Heart right ventricle (tissue), 16 donors: ENCODE results near the gene ABLIM1. TPM values are rescaled to one million over a fixed set of nuclear protein-coding genes. Genes with fewer than 3 reads are reported as not detected.

Experiments used
- ATAC-seq, 8 donors: fragments of 200-7000 bp; cut with Tn5 transposase; one replicate each; pipeline ENCODE4 v1.9.1; 2020; ENCODE audit warnings: mild to moderate bottlenecking in 8 of 8, moderate library complexity in 8 of 8, moderate number of reproducible peaks in 1 of 8
- DNase-seq, 2 donors: peaks; one replicate each; pipeline ENCODE4 v3.0.0-alpha.2; 2020
- H3K27ac ChIP-seq, 10 donors: fragments of 200-600 bp; sonication (generic) in 2 of 10; one replicate each; pipeline versions ENCODE4 v1.5.0 to v1.8.0; 2020 to 2022; ENCODE audit warnings: mild to moderate bottlenecking in 3 of 10
- H3K27me3 ChIP-seq, 7 donors: fragments of 200-600 bp; one replicate each; pipeline ENCODE4 v1.8.0; 2021 to 2022; ENCODE audit warnings: mild to moderate bottlenecking in 2 of 7
- H3K36me3 ChIP-seq, 9 donors: fragments of 200-600 bp; sonication (generic) in 1 of 9; one replicate each; pipeline versions ENCODE4 v1.5.0 to v1.8.0; 2020 to 2022; ENCODE audit warnings: mild to moderate bottlenecking in 2 of 9
- H3K4me1 ChIP-seq, 9 donors: fragments of 200-600 bp; sonication (generic) in 1 of 9; one replicate each; pipeline versions ENCODE4 v1.5.0 to v1.8.0; 2020 to 2022; ENCODE audit warnings: mild to moderate bottlenecking in 4 of 9
- H3K4me3 ChIP-seq, 10 donors: fragments of 200-600 bp; sonication (generic) in 2 of 10; one replicate each; pipeline versions ENCODE4 v1.5.0 to v1.8.0; 2020 to 2022; ENCODE audit warnings: mild to moderate bottlenecking in 7 of 10, moderate library complexity in 2 of 10
- H3K9me3 ChIP-seq, 11 donors: fragments of 200-600 bp in 10 of 11; sonication (generic) in 2 of 11; one replicate each; pipeline versions ENCODE4 v1.5.0 to v1.8.0; 2013 to 2022; ENCODE audit warnings: mild to moderate bottlenecking in 2 of 11, control low read depth in 1 of 11, moderate library complexity in 1 of 11
- CTCF ChIP-seq, 9 donors: fragments of 200-600 bp; sonication (generic) in 2 of 9; IDR thresholded peaks; one replicate each; pipeline versions ENCODE4 v1.5.0 to v1.8.0; 2021 to 2022; ENCODE audit warnings: antibody characterized with exemption in 9 of 9, mild to moderate bottlenecking in 5 of 9, moderate library complexity in 1 of 9
- WGBS, 2 donors: extraction: QIAGEN DNeasy Blood & Tissue Kit; methylation state at CpG; one replicate each; pipeline ENCODE4 v1.1.7; 2013; ENCODE audit warnings: inconsistent platforms in 1 of 2; 5-methylcytosine and 5-hydroxymethylcytosine counted together
- intact Hi-C, 10 donors: fragments of 100-400 bp; cut with DNase I; formaldehyde crosslinking; loops; one replicate each; pipeline versions ENCODE4 v1.11.1 to v1.14.2; 2022
- polyA plus RNA-seq, 2 donors: library from polyadenylated mRNA; stranded (reverse); fragments of 200-250 nt; gene quantifications; one replicate each; pipeline ENCODE4 v1.2.3, GENCODE V29; 2013
- total RNA-seq, 10 donors: library from RNA; stranded (reverse); fragmentation: NEBNext Ultra II Directional in 3 of 10; extraction: Animal tissue kit (Norgen Biotek cat#: 25700) in 3 of 10; gene quantifications; one replicate each; pipeline versions ENCODE4 v1.2.1 to v1.2.4, GENCODE V29; 2021 to 2023
- donor health status: Arrhythmogenic right ventricular cardiomyopathy.
- donor health status: ischemic (EF 13 %, LVEDD 7.1; RV severe dilation, severe dysfunction).
- donor health status: healthy with polysubstance abuse.
- donor health status: DM: no; HTN: yes; CAD: no.
- donor health status: DM: no; HTN: no; CAD: no.
- donor health status: ischemic (EF 25% LVEDD 6.9; RV normal size, moderate dysfunction).
- donor health status: ischemic (EF 25% LVEDD 5.7; RV mildly dilated, moderate dysfunction).
- donor health status: healthy.
- donor health status: DM: yes; HTN: yes; CAD: no.
- donor health status: Ischemic cardiomyopathy.
- donor health status: ischemic (EF 35%, LVEDD 5.7; RV mildly dilated, moderate dysfunction).
- donor health status: nonischemic (EF 11% LVEDD 7.7; RV severe dilation, severe dysfunction).
- donor health status: DM: yes; HTN: yes; CAD: no.
- donor health status: PGD.
- donor health status: ischemic (EF 29% LVEDD 5.4; RV normal size, mild dysfunction).
- donor health status: nonischemic (EF 23%, LVEDD 6.1; RV moderate dilation, normal function).

Gene ABLIM1
- total and polyA plus RNA-seq, 12 donors, result 119 to 816 (median 600) TPM

- no peak for DNase-seq
- intact Hi-C loops, result no loop called here
- peak overlapping the region in 3 of 10 donors; percentile 4 to 54 (median 18) for H3K27ac ChIP-seq
- H3K4me3 ChIP-seq, result no peak overlapping the region
- ATAC-seq, result peak in 3 of 8 donors; percentile 19 to 57 (median 40)
- H3K27me3 ChIP-seq, result no peaks in the 10 kb centered on the region
- H3K9me3 ChIP-seq, result no peaks in the 10 kb centered on the region
- WGBS, 2 donors, result 71 to 80% methylated on average over 2 of the region's 2 CpGs
- H3K4me1 ChIP-seq, result peaks cover 0 to 30% (median 7%) of the 10 kb centered on the region in 9 donors
- TF ChIP-seq CTCF (IDR thresholded peaks at IDR 0.05), result no peak
- peaks cover 0 to 99% (median 36%) of the 10 kb centered on the region in 9 donors for H3K36me3 ChIP-seq
Measured at GRCh38 chr10:114448897-114449296, 209.2 kb downstream of the ABLIM1 start.

- WGBS, 2 donors, result 80 to 83% methylated on average over 6 of the region's 6 CpGs
- H3K4me1 ChIP-seq, result peaks cover 0 to 30% (median 7%) of the 10 kb centered on the region in 9 donors
- H3K27ac ChIP-seq, result peak overlapping the region in 1 of 10 donors; percentile 9
- H3K9me3 ChIP-seq, result no peaks in the 10 kb centered on the region
- H3K36me3 ChIP-seq, result peaks cover 0 to 99% (median 48%) of the 10 kb centered on the region in 9 donors
- DNase-seq, result no peak
- no peak for TF ChIP-seq CTCF (IDR thresholded peaks at IDR 0.05)
- ATAC-seq, result no peak
- no peaks in the 10 kb centered on the region for H3K27me3 ChIP-seq
- intact Hi-C loops, result no loop called here
- H3K4me3 ChIP-seq, result no peak overlapping the region
Measured at GRCh38 chr10:114445332-114445731, 212.7 kb downstream of the ABLIM1 start.

- DNase-seq, result no peak
- no peak for TF ChIP-seq CTCF (IDR thresholded peaks at IDR 0.05)
- Histone ChIP-seq H3K36me3 (peaks cover 0 to 99% (median 53%) of the 10 kb centered on the region in 9 donors), H3K27ac (peak overlapping the region in 1 of 10 donors; percentile 15), H3K27me3 (no peaks in the 10 kb centered on the region), H3K9me3 (no peaks in the 10 kb centered on the region), H3K4me3 (no peak overlapping the region), H3K4me1 (peaks cover 0 to 28% (median 7%) of the 10 kb centered on the region in 9 donors)
- peak in 2 of 8 donors; percentile 27 to 44 for ATAC-seq
- intact Hi-C loops, result no loop called here
Measured at GRCh38 chr10:114444819-114445218, 213.3 kb downstream of the ABLIM1 start.

DNA sequence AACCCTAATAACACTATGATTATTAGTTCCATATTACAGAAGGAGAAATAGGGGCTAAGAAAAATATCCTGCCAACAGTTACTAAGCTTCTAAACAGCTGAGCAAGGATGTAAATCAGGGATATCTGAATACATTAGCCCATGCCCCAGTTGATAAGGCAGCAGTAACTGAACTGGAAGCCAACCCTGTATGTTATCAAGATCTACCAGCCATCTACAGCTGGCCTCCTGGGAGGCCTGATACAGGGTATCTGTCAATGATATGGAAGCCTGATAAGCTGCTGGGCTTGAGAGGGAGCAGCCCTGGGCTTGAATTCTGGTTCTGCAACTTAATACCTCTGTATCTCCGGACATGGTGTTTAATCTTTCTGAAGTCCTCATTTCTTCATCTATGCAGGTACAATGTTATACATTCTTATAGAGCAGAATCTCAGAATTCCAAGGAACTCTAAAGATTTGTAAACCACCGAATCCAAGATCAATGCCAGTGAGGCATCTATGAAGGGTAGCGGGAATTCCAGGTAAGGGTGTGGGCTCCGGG is 215.9 kb downstream of the ABLIM1 start:
- TF ChIP-seq CTCF (IDR thresholded peaks at IDR 0.05), result no peak
- peaks cover 0 to 13% (median 0%) of the 10 kb centered on the region in 9 donors for H3K4me1 ChIP-seq
- H3K27ac ChIP-seq, result no peak overlapping the region
- H3K4me3 ChIP-seq, result no peak overlapping the region
- ATAC-seq, result peak in 1 of 8 donors; percentile 12
- H3K36me3 ChIP-seq, result peaks cover 4 to 99% (median 79%) of the 10 kb centered on the region in 9 donors
- 71 to 82% methylated on average over 4 of the region's 4 CpGs for WGBS, 2 donors
- no peaks in the 10 kb centered on the region for H3K9me3 ChIP-seq
- no peaks in the 10 kb centered on the region for H3K27me3 ChIP-seq
- DNase-seq, result no peak
- intact Hi-C loops, result no loop called here
